Measurements from ENCODE around the gene MEIOSIN.

GRCh38 chr19:45747513-45747912 is 14.3 kb downstream of the MEIOSIN start:
- TF ChIP-seq EZH2 (IDR thresholded peaks at IDR 0.05) (no peak), POLR2AphosphoS5 (IDR thresholded peaks at IDR 0.05; ENCODE audit: borderline replicate concordance, low read depth, low read length) (no peak)
